Measurements from ENCODE around the gene ZBTB7C. TPM values are rescaled to one million over a fixed set of nuclear protein-coding genes. Genes with fewer than 3 reads are reported as not detected.

ZBTB7C gene
- total RNA-seq, 1 experiment from 2014 or later: 0.33 TPM

- no peak overlapping the region for H4K5ac ChIP-seq (ENCODE audit: insufficient read length, low read depth, low read length)
- no peaks in the 10 kb centered on the region for H3K36me3 Mint-ChIP-seq (ENCODE audit: insufficient read depth in 1 of 3, low read depth in 3 of 3)
- peaks cover 14 to 27% of the 10 kb centered on the region in 2 experiments for H3K4me1 Mint-ChIP-seq
- H3K9me3 Mint-ChIP-seq: no peaks in the 10 kb centered on the region; a peak in 1 of 5 replicates
- H4K8ac ChIP-seq (replicated peaks; ENCODE audit: insufficient read length, low read depth, low read length): no peak overlapping the region
- no peaks in the 10 kb centered on the region for H3K27me3 ChIP-seq (ENCODE audit: insufficient read depth, low read length)
- no peak overlapping the region for H3K23ac ChIP-seq (ENCODE audit: insufficient read length, low read depth, low read length)
- H3K56ac ChIP-seq (ENCODE audit: insufficient read length, low read depth, low read length): no peak overlapping the region
- peaks cover under 1% of the 10 kb centered on the region; the same call in 1 of the 2 replicates for H3K27me3 Mint-ChIP-seq (ENCODE audit: low read depth)
- no peak overlapping the region for H2BK5ac ChIP-seq (ENCODE audit: insufficient read length, low read length)
- no CpG with 5 or more reads among the region's 4 CpGs for WGBS (ENCODE audit: extremely low coverage, insufficient read length, low lambda C conversion rate)
- no peak overlapping the region for H3K18ac ChIP-seq (ENCODE audit: insufficient read length, low read depth, low read length)
- H4K20me1 ChIP-seq (ENCODE audit: control insufficient read depth, insufficient read depth, insufficient read length): no peaks in the 10 kb centered on the region
- no peaks in the 10 kb centered on the region for H3K23me2 ChIP-seq (ENCODE audit: insufficient read length, low read depth, low read length, poor library complexity, severe bottlenecking)
- H3K4ac ChIP-seq (ENCODE audit: low read depth, low read length): no peak overlapping the region
- no peak overlapping the region for H2BK12ac ChIP-seq (ENCODE audit: insufficient read length, low read depth, low read length)
- H3K4me3 Mint-ChIP-seq: no peak overlapping the region
- no peak overlapping the region for H3T11ph ChIP-seq (ENCODE audit: low read length)
- no peak for TF ChIP-seq CTCF (conservative IDR thresholded peaks at IDR 0.05)
- no peaks in the 10 kb centered on the region for H3K79me2 ChIP-seq (ENCODE audit: insufficient read depth, low read length)
- H3K9me3 ChIP-seq (ENCODE audit: control insufficient read depth, low read depth, low read length): no peaks in the 10 kb centered on the region
- no peak overlapping the region for H2BK15ac ChIP-seq (ENCODE audit: low read depth, low read length)
- no peak overlapping the region for H3K27ac ChIP-seq (ENCODE audit: insufficient read length, low read depth, low read length)
- no peak for DNase-seq
- 0 out of 2 replicates have a peak, but pooled peaks cover 3% of the 10 kb centered on the region for H3K4me1 ChIP-seq (ENCODE audit: insufficient read depth, low read length)
- H3K27ac Mint-ChIP-seq: no peak overlapping the region
- no peak overlapping the region for H3K4me2 ChIP-seq (ENCODE audit: insufficient read depth, insufficient read length, low read length)
- H3K14ac ChIP-seq (ENCODE audit: insufficient read depth, low read length): no peak overlapping the region
- no peak overlapping the region for H2BK120ac ChIP-seq (ENCODE audit: low read depth, low read length, poor library complexity, severe bottlenecking)
- H2AFZ ChIP-seq (ENCODE audit: low read length): no peak overlapping the region
- no peak overlapping the region for H2AK5ac ChIP-seq (ENCODE audit: insufficient read length, low read length)
- H3K79me1 ChIP-seq (ENCODE audit: insufficient read depth, low read depth, low read length, poor library complexity, severe bottlenecking): no peaks in the 10 kb centered on the region
- no peak overlapping the region for H4K91ac ChIP-seq (ENCODE audit: insufficient read length, low read depth, low read length)
- H2BK20ac ChIP-seq (ENCODE audit: low read depth, low read length, poor library complexity, severe bottlenecking): no peak overlapping the region
- H3K9ac ChIP-seq (ENCODE audit: extremely low read depth, insufficient read length, low read length): no peak overlapping the region
Measured at GRCh38 chr18:48335829-48336228, 73.4 kb downstream of the ZBTB7C start.

All from H9 (cell line).